ENCODE data around the gene SFT2D3. TPM values are rescaled to one million over a fixed set of nuclear protein-coding genes. Genes with fewer than 3 reads are reported as not detected.
A peak's percentile ranks its signal among the peaks of the same experiment; 100 is the strongest.

SFT2D3 gene
- 4.5 TPM for total RNA-seq

GRCh38 chr2:127701193-127701650 is at the start of gene SFT2D3:
Gene SFT2D3, plus strand, starts transcription at chr2:127701497. Its CDS starts 32 bp downstream, at chr2:127701529.
- intact Hi-C loops (cut with DNase I), result no loop called here
- ATAC-seq (peak; percentile 95), DNase-seq (ENCODE audit: low spot score) (peak; percentile 94)

DNA sequence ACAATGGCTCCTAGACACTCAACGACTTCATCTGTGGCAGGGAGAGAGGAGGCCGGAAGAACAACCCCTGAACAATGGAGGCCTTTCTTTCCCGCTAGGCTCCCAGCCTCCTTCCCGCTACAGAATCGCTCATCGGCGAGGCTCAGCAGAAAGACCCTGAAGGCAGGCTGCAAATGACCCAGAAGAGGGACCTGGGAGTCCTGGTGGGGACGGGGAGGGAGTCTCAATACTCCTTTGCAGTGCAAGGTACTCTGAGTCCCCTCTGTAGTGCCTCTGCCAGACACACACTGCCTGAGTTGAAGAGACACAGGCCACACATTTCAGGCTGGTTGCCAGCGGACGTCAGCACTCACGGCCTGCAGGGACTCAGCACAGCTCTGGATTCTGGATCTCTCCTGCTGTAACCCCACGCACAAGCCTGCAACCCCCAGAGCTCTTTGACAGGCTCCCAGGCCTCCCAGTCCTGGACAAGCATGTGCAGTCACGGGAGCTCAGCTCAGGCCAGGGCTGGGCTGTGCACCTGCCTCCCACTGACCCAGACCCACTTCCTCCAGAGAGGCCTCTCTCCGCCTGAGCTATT is 49.2 kb upstream of the SFT2D3 start:
- ATAC-seq (peak; percentile 81), DNase-seq (ENCODE audit: low spot score) (peak; percentile 87)
- intact Hi-C loops (cut with DNase I), result no loop called here

GRCh38 chr2:127652786-127653357 is 48.4 kb upstream of the SFT2D3 start:
- ATAC-seq (no peak), DNase-seq (ENCODE audit: low spot score) (no peak)
- intact Hi-C loops (cut with DNase I), result no loop called here

GRCh38 chr2:127653421-127654083 is 47.7 kb upstream of the SFT2D3 start:
- intact Hi-C loops (cut with DNase I), result no loop called here
- ATAC-seq (no peak), DNase-seq (ENCODE audit: low spot score) (no peak)

- no peak for ATAC-seq
- intact Hi-C loops (cut with DNase I), result no loop called here
- DNase-seq (ENCODE audit: low spot score), result no peak
Measured at GRCh38 chr2:127654084-127654837, 47.0 kb upstream of the SFT2D3 start.

DNA sequence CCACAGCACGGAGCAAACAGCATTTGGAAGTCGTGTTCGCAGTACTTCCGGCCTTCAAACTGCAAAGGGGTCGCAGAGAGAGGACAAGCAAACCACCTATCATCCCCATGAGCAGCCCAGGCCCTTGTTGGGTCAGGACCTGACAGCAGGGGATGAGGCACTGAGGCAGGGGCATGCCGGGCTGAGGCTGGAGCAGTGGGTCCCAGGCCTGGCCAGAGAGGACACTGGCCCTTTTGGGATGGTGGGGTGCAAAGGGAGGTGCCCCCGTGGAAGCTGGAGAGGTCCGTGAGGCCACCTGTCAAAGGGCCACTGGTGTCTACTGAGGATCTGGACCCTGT is 46.5 kb upstream of the SFT2D3 start:
- intact Hi-C loops (cut with DNase I), result no loop called here
- ATAC-seq (no peak), DNase-seq (ENCODE audit: low spot score) (no peak)

DNA sequence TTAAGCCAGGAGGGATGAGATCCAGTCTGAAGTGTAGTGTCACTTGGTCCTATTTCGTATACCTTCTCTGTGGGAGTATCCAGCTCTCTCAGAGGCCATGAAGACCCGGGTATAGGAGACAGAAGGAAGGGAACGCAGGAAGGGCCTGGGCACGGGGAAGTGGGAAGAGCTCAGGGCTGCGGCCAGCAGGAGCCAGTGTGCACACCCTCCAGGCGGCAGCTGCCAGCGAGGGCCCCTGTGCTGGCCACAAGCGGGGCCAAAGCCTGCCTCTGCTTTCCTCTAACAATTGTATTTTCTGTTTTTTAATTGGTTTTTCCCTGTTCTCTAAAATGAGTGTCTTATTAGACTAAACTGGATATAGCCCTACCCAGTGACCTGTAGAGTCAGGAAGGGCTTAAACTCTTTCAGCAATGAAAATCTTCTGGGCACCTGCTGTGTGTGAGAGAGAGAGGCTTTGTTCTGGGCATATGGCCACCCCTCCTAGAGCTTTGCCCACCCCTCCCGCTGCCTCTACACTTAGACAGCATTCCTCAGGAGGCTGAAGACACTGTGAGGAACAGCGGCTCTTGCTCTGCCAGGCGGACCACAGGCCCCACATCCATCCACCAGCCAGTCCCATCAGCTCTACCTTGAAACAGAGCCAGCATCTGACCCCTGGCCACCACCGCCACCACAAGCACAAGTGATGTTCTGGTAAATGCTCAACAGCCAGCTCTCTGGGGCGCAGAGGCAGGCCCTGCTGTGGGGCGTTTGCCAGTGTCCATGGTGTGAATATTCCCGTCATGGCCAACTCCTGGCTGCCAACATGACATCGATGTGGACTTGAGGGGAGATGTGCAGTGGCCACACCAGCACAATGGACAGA is 45.9 kb upstream of the SFT2D3 start:
- DNase-seq (ENCODE audit: low spot score), result no peak
- intact Hi-C loops (cut with DNase I), result no loop called here
- ATAC-seq, result no peak

DNA sequence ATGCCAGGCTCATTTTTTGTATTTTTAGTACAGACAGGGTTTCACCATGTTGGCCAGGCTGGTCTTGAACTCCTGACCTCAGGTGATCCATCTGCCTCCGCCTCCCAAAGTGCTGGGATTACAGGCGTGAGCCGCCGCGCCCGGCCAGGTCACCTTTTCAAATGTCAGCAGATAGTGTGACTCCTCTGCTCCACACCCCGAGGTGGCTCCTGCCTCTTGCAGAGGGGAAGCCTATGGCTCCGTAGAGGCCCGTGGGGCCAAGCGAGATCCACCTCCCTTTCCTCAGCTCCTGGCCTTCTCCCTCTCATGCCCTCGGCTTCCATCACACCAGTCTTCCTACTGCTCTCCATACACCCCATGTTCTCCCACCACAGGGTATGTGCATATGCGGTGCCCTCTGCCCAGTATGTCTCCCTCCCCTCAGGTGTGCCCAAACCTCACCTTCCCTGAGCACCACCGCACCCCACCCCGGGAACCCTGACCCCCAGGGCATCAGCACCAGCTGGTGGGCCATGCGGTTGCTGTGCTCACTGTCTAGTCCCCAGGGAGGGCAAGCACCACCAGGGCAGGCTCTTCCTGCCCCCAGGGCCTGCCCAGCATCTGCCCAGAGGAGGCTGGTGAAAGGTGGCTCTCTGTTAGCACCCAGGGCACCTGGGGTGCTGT is 44.6 kb upstream of the SFT2D3 start:
- intact Hi-C loops (cut with DNase I), result no loop called here
- DNase-seq (ENCODE audit: low spot score), result peak; percentile 56
- no peak for ATAC-seq

DNA sequence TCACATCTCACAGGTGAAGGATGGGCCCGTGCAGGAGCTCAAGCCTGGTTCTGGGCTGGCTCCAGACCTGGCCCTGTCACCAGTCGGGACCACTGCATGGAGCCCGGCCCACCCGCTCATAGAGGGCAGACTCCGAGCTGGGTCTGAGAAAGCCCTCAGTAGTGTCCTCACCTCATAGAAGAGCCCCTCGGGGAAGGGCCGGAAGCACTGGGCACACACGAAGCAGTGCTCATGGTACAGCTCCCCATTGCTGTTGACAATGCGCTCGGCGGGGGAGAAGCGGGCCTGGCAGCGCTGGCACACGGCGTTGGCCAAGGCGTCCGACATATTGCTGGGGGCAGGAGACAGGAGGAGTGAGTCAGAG is 44.1 kb upstream of the SFT2D3 start:
- intact Hi-C loops (cut with DNase I), result no loop called here

GRCh38 chr2:127658146-127658545 is 43.2 kb upstream of the SFT2D3 start:
- DNase-seq (ENCODE audit: low spot score) (peak; percentile 28), ATAC-seq (no peak)
- intact Hi-C loops (cut with DNase I), result no loop called here

More for the DNA sequence above, 44.1 kb upstream of the SFT2D3 start:
- ATAC-seq (no peak), DNase-seq (ENCODE audit: low spot score) (peak; percentile 46)

GRCh38 chr2:127658641-127659407 is 42.5 kb upstream of the SFT2D3 start:
- no peak for ATAC-seq
- intact Hi-C loops (cut with DNase I), result no loop called here
- DNase-seq (ENCODE audit: low spot score), result no peak

DNA sequence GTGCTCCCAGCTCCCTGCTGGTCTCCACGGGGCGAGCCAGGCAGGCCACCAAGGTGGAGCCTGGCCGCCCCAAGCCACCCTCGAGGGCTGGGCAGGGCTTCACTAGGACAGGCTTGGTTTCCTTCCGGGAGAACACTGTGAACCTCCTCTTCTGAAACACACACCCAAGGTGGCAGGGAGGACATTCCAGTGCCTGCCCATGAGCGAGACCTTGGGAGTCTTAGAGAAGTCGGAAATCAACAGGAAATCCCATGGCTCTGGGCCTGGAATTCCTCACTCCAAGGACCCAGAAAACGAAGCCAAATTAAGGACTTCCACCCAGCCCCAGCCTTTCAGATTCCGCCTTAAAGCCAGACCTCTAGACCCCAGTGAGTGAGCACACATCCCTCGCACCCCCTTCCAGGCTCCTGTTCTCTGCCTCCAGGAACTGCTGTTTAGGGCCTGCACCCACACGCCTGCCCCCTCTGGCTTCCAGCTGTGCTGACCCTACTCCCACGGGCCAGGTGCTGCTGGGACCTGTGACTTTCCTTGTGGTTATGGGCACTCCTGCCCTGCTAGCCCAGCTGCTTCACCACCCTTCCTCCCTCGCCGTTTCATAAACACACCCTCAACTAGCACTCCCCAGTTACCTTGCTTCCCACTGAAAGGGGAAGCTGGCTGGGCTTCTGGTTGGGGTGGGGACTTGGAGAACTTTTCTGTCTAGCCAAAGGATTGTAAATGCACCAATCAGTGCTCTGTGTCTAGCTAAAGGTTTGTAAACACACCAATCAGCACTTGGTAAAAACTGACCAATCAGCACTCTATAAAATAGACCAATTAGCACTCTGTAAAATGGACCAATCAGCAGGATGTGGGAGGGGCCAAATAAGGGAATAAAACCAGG is 41.6 kb upstream of the SFT2D3 start:
- intact Hi-C loops (cut with DNase I), result no loop called here
- DNase-seq (ENCODE audit: low spot score) (no peak), ATAC-seq (no peak)

DNA sequence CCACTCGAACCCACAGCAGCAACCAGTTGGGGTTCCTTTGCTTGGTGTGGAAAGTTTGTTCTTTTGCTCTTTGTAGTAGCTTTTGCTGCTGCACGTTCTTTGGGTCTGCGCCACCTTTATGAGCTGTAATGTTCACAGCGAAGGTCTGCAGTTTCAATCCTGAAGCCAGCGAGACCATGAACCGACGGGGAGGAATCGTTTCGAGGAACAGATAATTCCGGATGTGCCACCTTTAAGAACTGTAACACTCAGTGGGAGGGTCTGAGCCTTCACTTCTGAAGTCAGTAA is 41.1 kb upstream of the SFT2D3 start:
- DNase-seq (ENCODE audit: low spot score) (no peak), ATAC-seq (no peak)
- intact Hi-C loops (cut with DNase I), result no loop called here

GRCh38 chr2:127661072-127661649 is 40.1 kb upstream of the SFT2D3 start:
- ATAC-seq (peak; percentile 59), DNase-seq (ENCODE audit: low spot score) (peak; percentile 71)
- intact Hi-C loops (cut with DNase I), result no loop called here

- ATAC-seq (no peak), DNase-seq (ENCODE audit: low spot score) (peak; percentile 57)
- intact Hi-C loops (cut with DNase I), result no loop called here
Measured at GRCh38 chr2:127661949-127662510, 39.3 kb upstream of the SFT2D3 start.

GRCh38 chr2:127662937-127663565 is 38.2 kb upstream of the SFT2D3 start:
- DNase-seq (ENCODE audit: low spot score) (peak; percentile 47), ATAC-seq (no peak)
- intact Hi-C loops (cut with DNase I), result no loop called here
